Nephron (organoid): Measurements from ENCODE around the gene TUBA1B.

Experiments
- H3K27ac Mint-ChIP-seq, 3 experiments: 2 replicates each; pipeline ENCODE4 v1.8.0; 2020; ENCODE audit warnings: mixed read lengths in 3 of 3, mild to moderate bottlenecking in 2 of 3, moderate library complexity in 1 of 3
- H3K27me3 Mint-ChIP-seq: 2 replicates; pipeline ENCODE4 v1.8.0; 2021; ENCODE audit warnings: low read depth, mild to moderate bottlenecking, moderate library complexity, mixed read lengths
- H3K36me3 Mint-ChIP-seq: 2 replicates; pipeline ENCODE4 v1.8.0; 2020; ENCODE audit warnings: low read depth, mixed read lengths
- H3K4me1 Mint-ChIP-seq: 2 replicates; pipeline ENCODE4 v1.8.0; 2020; ENCODE audit warnings: mixed read lengths
- H3K4me3 Mint-ChIP-seq, 3 experiments: 2 replicates each; pipeline ENCODE4 v1.8.0; 2020; ENCODE audit warnings: mild to moderate bottlenecking in 3 of 3, mixed read lengths in 3 of 3, moderate library complexity in 2 of 3
- H3K9me3 Mint-ChIP-seq: 2 replicates; pipeline ENCODE4 v1.8.0; 2020; ENCODE audit warnings: mixed read lengths
- TF ChIP-seq, protein P1 (sequence below), 3 experiments: fragments of 200-600 bp; sonication (generic); IDR thresholded peaks; one replicate each; pipeline ENCODE4 v1.5.0; 2021; ENCODE audit warnings: antibody characterized with exemption in 3 of 3; ENCODE audit not compliant: unreplicated experiment in 3 of 3

The TUBA1B gene

DNA sequence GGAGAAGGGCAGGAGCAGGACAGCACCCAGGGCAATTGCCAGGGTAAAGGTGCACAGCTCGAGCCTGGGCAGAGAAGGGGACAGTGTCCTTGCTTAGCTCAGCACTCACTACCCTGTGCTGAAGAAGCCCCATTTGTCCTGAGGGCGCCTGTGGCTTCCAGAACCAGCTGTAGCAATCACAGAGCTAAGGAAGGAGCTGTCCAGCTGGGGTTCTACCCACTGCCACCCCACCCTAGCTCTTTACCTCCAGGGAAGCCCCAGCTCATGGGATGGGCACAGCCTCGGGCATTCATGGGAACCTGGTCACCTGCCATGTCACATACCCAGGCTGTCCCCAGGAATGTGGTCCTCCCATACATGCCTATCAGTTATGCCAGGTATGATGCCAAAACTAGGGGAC, 26.4 kb downstream of the TUBA1B start:
- Mint-ChIP-seq H3K27me3 (no peaks in the 10 kb centered on the region), H3K27ac (no peak overlapping the region), H3K4me1 (peaks cover 21% of the 10 kb centered on the region), H3K36me3 (peaks cover 43% of the 10 kb centered on the region), H3K9me3 (no peaks in the 10 kb centered on the region), H3K4me3 (no peak overlapping the region)
- TF ChIP-seq, protein P1, sequence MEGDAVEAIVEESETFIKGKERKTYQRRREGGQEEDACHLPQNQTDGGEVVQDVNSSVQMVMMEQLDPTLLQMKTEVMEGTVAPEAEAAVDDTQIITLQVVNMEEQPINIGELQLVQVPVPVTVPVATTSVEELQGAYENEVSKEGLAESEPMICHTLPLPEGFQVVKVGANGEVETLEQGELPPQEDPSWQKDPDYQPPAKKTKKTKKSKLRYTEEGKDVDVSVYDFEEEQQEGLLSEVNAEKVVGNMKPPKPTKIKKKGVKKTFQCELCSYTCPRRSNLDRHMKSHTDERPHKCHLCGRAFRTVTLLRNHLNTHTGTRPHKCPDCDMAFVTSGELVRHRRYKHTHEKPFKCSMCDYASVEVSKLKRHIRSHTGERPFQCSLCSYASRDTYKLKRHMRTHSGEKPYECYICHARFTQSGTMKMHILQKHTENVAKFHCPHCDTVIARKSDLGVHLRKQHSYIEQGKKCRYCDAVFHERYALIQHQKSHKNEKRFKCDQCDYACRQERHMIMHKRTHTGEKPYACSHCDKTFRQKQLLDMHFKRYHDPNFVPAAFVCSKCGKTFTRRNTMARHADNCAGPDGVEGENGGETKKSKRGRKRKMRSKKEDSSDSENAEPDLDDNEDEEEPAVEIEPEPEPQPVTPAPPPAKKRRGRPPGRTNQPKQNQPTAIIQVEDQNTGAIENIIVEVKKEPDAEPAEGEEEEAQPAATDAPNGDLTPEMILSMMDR (IDR thresholded peaks at IDR 0.05; ENCODE audit: unreplicated experiment in 3 of 3): no peak

DNA sequence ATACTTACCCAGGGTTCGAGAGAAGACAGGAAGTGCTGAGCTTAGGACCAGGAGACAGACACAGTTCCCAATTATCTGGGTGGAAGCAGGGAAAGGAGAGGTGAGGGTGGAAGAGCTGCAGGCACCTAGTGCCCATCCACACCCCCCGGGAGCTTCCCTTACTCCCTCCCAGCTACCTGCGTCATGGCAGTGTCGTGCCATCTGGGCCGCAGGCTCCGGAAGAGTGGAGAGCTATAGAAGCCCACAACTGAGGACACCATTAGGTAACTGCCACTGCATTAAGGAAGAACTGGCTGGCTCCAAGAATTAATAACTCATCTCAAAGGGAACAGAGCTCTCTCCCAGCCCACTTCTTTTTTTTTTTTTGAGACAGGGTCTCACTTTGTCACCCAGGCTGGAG, 30.8 kb downstream of the TUBA1B start:
- Mint-ChIP-seq H3K27ac (no peak overlapping the region), H3K4me3 (no peak overlapping the region), H3K9me3 (no peaks in the 10 kb centered on the region), H3K4me1 (peaks cover 3% of the 10 kb centered on the region), H3K27me3 (peaks cover 21% of the 10 kb centered on the region), H3K36me3 (peaks cover 75% of the 10 kb centered on the region)
- TF ChIP-seq, protein P1 (IDR thresholded peaks at IDR 0.05; ENCODE audit: unreplicated experiment in 3 of 3): no peak

DNA sequence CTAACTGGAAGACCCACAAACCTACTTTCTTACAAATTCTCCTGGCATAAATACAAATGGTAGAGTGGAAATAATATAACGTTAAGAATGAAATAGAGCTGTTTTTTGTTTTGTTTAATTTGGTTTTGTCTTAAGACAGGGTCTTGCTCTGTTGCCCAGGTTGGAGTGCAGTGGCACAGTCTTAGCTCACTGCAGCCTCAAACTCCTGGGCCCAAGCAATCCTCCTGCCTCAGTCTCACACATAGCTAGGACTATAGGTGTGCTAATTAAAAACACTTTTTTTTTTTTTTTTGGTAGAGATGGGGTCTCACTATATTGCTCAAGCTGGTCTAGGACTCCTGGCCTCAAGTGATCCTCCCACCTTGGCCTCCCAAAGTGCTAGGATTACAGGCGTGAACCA, 32.5 kb downstream of the TUBA1B start:
- H3K4me1 Mint-ChIP-seq: peaks cover 13% of the 10 kb centered on the region
- no peak overlapping the region for H3K4me3 Mint-ChIP-seq
- H3K36me3 Mint-ChIP-seq: peaks cover 65% of the 10 kb centered on the region
- H3K27ac Mint-ChIP-seq: no peak overlapping the region
- peaks cover 38% of the 10 kb centered on the region for H3K27me3 Mint-ChIP-seq
- H3K9me3 Mint-ChIP-seq: no peaks in the 10 kb centered on the region
- TF ChIP-seq, protein P1 (IDR thresholded peaks at IDR 0.05; ENCODE audit: unreplicated experiment in 3 of 3): no peak

DNA sequence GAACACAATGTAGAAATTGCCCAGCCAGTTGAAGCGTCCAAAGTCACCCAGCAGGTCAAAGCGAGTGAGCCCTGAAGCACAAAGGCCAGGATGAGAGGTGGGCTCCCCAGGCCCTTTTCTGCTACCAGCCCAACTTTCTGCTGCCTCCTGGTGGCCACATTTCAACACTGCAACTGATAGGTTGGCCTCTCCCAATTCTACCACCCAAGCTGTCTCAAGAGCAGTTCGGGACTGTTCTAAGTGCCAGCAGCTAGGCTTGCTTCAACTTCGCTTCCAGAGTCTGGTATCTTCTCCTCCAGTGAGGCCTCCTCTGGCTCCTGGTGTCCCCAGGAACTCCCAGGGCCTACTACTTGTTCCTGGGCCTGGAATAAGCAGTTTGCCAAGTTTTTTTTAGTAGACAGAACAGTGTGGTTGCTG, 33.2 kb downstream of the TUBA1B start:
- Mint-ChIP-seq H3K9me3 (no peaks in the 10 kb centered on the region), H3K36me3 (peaks cover 62% of the 10 kb centered on the region), H3K4me3 (no peak overlapping the region), H3K4me1 (peaks cover 17% of the 10 kb centered on the region), H3K27me3 (peaks cover 44% of the 10 kb centered on the region), H3K27ac (no peak overlapping the region)
- TF ChIP-seq, protein P1 (IDR thresholded peaks at IDR 0.05; ENCODE audit: unreplicated experiment in 3 of 3): peak; percentile 55 to 72 (median 62)

DNA sequence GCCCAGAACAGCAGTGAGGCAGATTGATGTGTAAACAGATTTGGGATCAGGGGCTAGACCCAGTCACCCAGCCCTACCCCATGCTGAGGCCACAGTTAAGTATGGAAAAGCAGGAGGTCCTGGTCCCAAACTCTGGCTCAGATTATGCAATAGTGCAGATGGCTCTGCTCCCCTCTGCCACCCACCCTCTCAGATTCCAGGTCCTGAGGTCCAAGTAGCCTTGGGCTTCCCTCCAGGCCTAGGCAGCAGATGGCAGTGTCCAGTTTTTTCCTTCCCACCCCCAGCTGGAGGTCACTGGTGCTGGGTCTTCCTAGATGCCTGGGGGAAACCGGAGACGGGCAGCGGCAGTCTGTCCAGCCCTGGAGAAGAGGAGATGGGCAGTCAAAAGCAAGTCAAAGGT, 33.8 kb downstream of the TUBA1B start:
- no peak overlapping the region for H3K27ac Mint-ChIP-seq
- H3K36me3 Mint-ChIP-seq: peaks cover 62% of the 10 kb centered on the region
- H3K4me1 Mint-ChIP-seq: peaks cover 22% of the 10 kb centered on the region
- no peaks in the 10 kb centered on the region for H3K9me3 Mint-ChIP-seq
- H3K4me3 Mint-ChIP-seq: no peak overlapping the region
- peaks cover 51% of the 10 kb centered on the region for H3K27me3 Mint-ChIP-seq
- TF ChIP-seq, protein P1 (IDR thresholded peaks at IDR 0.05; ENCODE audit: unreplicated experiment in 3 of 3): no peak

DNA sequence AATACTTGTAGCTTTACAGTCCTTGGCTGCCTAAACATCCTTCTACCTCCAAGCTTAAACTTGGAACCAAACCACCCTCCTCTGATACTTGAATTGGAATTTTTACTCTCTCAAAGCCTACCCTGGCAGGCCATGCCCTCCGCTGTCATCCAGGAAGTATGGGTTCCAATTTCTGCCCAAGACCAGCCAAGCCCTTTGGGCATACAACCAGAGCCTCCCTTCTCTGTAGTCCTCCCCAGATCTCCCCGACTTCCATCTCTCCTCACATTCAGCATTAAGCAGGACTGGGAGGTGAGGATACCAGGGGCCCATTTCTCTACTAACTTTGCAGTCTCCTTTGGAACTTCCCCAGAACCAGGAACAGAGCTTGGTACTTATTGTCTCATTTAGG, 36.2 kb downstream of the TUBA1B start:
- TF ChIP-seq, protein P1 (IDR thresholded peaks at IDR 0.05; ENCODE audit: unreplicated experiment in 3 of 3): no peak
- Mint-ChIP-seq H3K27ac (no peak overlapping the region), H3K27me3 (peaks cover 75% of the 10 kb centered on the region), H3K4me1 (peaks cover 36% of the 10 kb centered on the region), H3K4me3 (peak overlapping the region in 2 of 3 experiments; percentile 21 to 42), H3K36me3 (peaks cover 39% of the 10 kb centered on the region), H3K9me3 (no peaks in the 10 kb centered on the region)
